Coronary artery (tissue), 2 donors: ENCODE data around the gene CAMK4.
"Not testable (repeated sequence)": the region's sequence is repeated elsewhere in the genome, so short reads cannot be mapped to it uniquely, and the experiment has no call there.

Source experiments
- DNase-seq: peaks from one replicate; pipeline ENCODE4 v3.0.0-alpha.2; 2017; ENCODE audit warnings: low spot score
- H3K27ac ChIP-seq, 2 donors: fragments of 200-600 bp; sonication (generic); one replicate each; pipeline ENCODE4 v1.5.1; 2016 to 2019
- H3K4me3 ChIP-seq: fragments of 200-600 bp; sonication (generic); 2 replicates; pipeline ENCODE4 v1.5.1; 2016; ENCODE audit warnings: mild to moderate bottlenecking, moderate library complexity
- TF ChIP-seq, protein P1 (sequence below): fragments of 200-600 bp; sonication (generic); IDR thresholded peaks from one replicate; pipeline ENCODE4 v1.5.1; 2019; ENCODE audit warnings: antibody characterized with exemption

CAMK4 gene

DNA sequence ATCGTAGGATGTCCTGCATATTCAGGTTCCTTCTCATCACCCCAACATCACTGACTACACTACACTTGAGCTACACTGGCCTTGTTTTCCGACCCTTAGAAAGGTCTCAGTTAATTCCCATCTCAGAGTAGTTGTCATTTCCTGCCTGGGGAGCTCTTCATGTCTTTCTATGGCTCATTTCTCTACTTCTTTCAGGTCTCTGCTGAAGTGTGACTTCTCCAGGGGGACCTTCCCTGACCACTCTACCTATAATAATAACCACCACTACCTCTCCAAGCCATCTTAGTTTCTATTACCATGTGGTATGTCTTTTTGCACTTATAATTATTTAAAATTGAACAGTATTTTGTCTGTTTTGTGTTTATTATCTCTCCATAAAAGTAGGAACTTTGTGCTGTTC lies 174.9 kb downstream of the CAMK4 start:
- TF ChIP-seq, protein P1, sequence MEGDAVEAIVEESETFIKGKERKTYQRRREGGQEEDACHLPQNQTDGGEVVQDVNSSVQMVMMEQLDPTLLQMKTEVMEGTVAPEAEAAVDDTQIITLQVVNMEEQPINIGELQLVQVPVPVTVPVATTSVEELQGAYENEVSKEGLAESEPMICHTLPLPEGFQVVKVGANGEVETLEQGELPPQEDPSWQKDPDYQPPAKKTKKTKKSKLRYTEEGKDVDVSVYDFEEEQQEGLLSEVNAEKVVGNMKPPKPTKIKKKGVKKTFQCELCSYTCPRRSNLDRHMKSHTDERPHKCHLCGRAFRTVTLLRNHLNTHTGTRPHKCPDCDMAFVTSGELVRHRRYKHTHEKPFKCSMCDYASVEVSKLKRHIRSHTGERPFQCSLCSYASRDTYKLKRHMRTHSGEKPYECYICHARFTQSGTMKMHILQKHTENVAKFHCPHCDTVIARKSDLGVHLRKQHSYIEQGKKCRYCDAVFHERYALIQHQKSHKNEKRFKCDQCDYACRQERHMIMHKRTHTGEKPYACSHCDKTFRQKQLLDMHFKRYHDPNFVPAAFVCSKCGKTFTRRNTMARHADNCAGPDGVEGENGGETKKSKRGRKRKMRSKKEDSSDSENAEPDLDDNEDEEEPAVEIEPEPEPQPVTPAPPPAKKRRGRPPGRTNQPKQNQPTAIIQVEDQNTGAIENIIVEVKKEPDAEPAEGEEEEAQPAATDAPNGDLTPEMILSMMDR: no peak
- Histone ChIP-seq H3K4me3 (no peak overlapping the region), H3K27ac (no peak overlapping the region)
- DNase-seq: no peak

DNA sequence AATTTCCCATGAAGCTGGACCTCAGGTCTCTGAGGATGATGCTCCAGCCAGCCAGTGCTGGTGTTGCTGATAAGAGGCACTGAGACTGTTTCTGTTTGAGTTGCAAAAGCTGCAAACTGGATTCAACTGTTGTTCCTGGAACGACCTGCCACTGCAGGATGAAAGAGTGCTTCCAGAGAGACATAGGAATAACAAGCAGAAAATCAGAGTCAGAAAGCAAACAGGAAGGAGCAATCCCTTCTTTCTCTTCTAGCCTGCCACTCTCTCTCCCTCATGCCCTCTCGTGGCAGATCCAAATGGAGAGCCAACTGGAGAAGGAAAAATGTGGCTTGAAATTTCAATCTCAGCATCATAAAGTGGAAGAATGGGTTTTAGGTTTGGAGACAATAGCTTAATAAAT lies 177.7 kb downstream of the CAMK4 start:
- DNase-seq: no peak
- H3K4me3 ChIP-seq: no peak overlapping the region
- TF ChIP-seq, protein P1: no peak
- no peak overlapping the region for H3K27ac ChIP-seq

DNA sequence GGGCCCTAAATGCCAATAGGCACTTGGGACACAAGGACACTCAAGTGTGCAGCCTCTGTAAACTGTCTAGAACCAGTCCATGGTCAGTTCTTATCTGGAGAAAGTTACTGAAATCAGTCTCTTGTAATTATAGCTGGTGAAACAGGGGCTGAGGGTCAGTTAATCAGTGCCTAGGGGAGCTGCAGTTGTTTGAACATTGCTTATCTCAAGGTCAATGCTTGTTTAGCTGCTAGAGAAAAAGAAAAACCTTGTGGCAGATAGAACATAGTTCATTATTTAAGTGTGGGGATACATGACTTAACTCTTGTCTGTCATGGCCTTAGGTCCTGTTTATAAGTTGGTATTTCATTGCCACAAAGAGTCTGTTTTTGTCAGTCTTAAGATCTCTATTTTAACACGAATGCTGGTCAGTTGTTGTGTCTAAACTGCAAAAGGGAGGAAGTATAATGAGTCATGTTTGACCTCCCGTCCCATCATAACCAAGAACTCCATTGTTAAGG lies 180.1 kb downstream of the CAMK4 start:
- TF ChIP-seq, protein P1: no peak
- DNase-seq: no peak

DNA sequence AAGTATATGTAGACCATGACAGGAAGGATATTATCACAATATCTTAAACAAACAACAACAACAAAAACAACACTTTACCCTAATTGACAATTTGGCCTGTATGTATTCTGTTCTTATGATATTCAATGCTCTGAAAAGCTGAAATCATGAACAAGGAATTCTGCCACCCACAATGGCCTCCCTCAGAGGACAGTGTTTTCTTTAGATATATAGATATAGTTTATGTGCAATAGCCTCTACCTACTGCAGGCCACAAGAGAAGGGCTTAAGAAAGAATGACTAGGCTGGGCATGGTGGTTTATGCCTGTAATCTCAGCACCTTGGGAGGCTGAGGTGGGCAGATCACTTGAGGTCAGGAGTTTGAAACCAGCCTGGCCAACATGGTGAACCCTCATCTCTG lies 183.4 kb downstream of the CAMK4 start:
- Histone ChIP-seq H3K4me3 (no peak overlapping the region), H3K27ac (no peak overlapping the region)
- TF ChIP-seq, protein P1: no peak
- no peak for DNase-seq

More for the DNA sequence above, 180.1 kb downstream of the CAMK4 start:
- Histone ChIP-seq H3K27ac (no peak overlapping the region), H3K4me3 (no peak overlapping the region)

DNA sequence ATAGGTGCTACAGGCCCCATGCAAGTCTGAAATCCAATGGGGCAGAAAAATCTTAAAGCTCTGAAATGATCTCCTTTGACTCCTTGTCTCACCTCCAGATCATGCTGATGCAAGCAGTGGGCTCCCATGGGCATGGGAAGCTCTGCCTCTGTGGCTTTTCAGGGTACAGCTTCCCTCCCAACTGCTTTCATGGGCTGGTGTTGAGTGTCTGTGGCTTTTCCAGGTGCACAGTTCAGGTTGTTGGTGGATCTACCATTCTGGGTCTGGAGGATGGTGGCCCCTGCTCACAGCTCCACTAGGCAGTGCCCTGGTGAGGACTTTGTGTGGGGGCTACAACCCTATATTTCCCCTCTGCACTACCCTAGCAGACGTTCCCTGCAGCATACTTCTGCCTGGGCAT lies 184.6 kb downstream of the CAMK4 start:
- TF ChIP-seq, protein P1: no peak
- Histone ChIP-seq H3K4me3 (no peak overlapping the region), H3K27ac (no peak overlapping the region)
- no peak for DNase-seq

DNA sequence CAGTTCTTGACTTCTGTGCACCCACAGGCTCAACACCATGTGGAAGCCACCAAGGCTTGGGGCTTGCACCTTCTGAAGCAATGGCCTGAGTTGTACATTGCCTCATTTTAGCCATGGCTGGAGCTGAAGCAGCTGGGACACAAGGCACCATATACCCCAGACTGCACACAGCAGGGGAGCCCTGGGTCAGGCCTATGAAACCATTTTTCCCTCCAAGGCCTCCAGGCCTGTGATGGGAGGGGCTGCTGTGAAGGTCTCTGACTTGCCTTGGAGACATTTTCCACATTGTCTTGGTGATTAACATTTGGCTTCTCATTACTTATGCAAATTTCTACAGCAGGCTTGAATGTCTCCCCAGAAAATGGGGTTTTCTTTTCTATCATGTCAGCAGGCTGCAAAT lies 185.1 kb downstream of the CAMK4 start:
- DNase-seq, H3K27ac ChIP-seq, H3K4me3 ChIP-seq: not testable (repeated sequence)

DNA sequence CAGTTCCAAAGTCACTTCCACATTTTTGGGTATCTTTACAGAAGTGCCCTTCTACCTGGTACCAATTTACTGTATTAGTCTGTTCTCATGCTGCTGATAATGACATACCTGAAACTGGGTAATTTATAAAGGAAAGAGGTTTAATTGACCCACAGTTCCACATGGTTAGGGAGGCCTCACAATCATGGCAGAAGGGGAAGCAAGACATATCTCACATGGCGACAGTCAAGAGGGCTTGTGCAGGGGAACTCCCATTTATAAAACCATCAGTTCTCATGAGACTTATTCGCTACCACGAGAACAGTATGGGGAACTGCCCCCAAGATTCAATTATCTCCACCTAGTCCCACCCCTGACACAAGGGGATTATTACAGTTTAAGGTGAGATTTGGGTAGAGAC lies 185.9 kb downstream of the CAMK4 start:
- not testable (repeated sequence) for H3K4me3 ChIP-seq, DNase-seq, H3K27ac ChIP-seq

DNA sequence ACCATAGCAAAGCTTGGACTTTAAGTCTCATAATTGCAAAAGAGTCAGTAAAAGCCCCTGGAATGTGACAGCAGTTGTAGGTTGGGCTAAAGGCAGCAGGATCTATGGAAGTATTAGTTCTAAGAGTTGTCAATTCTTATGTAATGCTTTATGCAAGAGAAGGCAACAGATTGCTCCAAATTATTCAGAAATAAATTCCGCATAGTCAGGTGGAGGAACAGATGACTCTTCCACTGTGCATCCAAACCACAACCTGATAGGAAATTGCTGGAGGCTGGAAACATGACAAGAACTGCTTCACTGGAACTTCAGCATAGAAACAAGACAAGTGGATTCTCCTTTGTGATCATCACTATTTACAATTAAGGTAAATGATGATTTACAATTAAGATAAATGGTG lies 187.1 kb downstream of the CAMK4 start:
- DNase-seq: no peak
- H3K4me3 ChIP-seq: no peak overlapping the region
- no peak overlapping the region for H3K27ac ChIP-seq
- TF ChIP-seq, protein P1: no peak
